GM23338 (cell line): ENCODE measurements around the gene FANCL. TPM values are rescaled to one million over a fixed set of nuclear protein-coding genes. Genes with fewer than 3 reads are reported as not detected.
"Not testable (repeated sequence)": the region's sequence is repeated elsewhere in the genome, so short reads cannot be mapped to it uniquely, and the experiment has no call there.

Source experiments
- ATAC-seq: fragments of 200-7000 bp; cut with Tn5 transposase; 3 replicates; pipeline ENCODE4 v1.9.1; 2020
- DNase-seq: peaks from one replicate; pipeline ENCODE4 v3.0.0-alpha.2; 2015; ENCODE audit warnings: low spot score
- H2AFZ ChIP-seq: fragments of 200-600 bp; sonication (generic); 2 replicates; pipeline ENCODE4 v1.8.0; 2016; ENCODE audit warnings: antibody characterized with exemption, mild to moderate bottlenecking, moderate library complexity
- H3F3A ChIP-seq: fragments of 200-600 bp; sonication (generic); replicated peaks from 2 replicates; pipeline ENCODE4 v1.8.0; 2017; ENCODE audit warnings: antibody characterized with exemption, mixed run types, low read depth
- H3K27ac ChIP-seq: fragments of 200-600 bp; sonication (generic); 2 replicates; pipeline ENCODE4 v1.6.1; 2016; ENCODE audit warnings: low read depth
- H3K27me3 ChIP-seq: fragments of 200-600 bp; sonication (generic); 2 replicates; pipeline ENCODE4 v1.8.0; 2016; ENCODE audit warnings: mild to moderate bottlenecking, mixed run types, moderate library complexity; ENCODE audit not compliant: insufficient read depth
- H3K36me3 ChIP-seq: fragments of 200-600 bp; sonication (generic); 2 replicates; pipeline ENCODE4 v1.8.0; 2016; ENCODE audit warnings: mild to moderate bottlenecking; ENCODE audit not compliant: insufficient read depth
- H3K4me1 ChIP-seq: fragments of 200-600 bp; sonication (generic); 2 replicates; pipeline ENCODE4 v1.8.0; 2016; ENCODE audit warnings: mild to moderate bottlenecking, moderate library complexity; ENCODE audit not compliant: insufficient read depth
- H3K4me2 ChIP-seq: fragments of 200-600 bp; sonication (generic); 2 replicates; pipeline ENCODE4 v1.7.1; 2017; ENCODE audit warnings: mixed run types
- H3K4me3 ChIP-seq: fragments of 200-600 bp; sonication (generic); 2 replicates; pipeline ENCODE4 v1.6.1; 2016; ENCODE audit warnings: mixed run types
- H3K79me2 ChIP-seq: fragments of 200-600 bp; sonication (generic); replicated peaks from 2 replicates; pipeline ENCODE4 v1.8.0; 2017; ENCODE audit warnings: mild to moderate bottlenecking; ENCODE audit not compliant: insufficient read depth
- H3K9me2 ChIP-seq: fragments of 200-600 bp; sonication (generic); 2 replicates; pipeline ENCODE4 v1.8.0; 2017; ENCODE audit not compliant: insufficient read depth
- H4K20me1 ChIP-seq: fragments of 200-600 bp; sonication (generic); replicated peaks from 2 replicates; pipeline ENCODE4 v1.8.0; 2017; ENCODE audit warnings: mild to moderate bottlenecking; ENCODE audit not compliant: insufficient read depth
- H3K27ac Mint-ChIP-seq: 2 replicates; pipeline ENCODE4 v1.8.0; 2020; ENCODE audit warnings: inconsistent platforms, mild to moderate bottlenecking, moderate library complexity, mixed read lengths
- H3K27me3 Mint-ChIP-seq: 3 replicates; pipeline ENCODE4 v1.8.0; 2022; ENCODE audit warnings: low read depth, mild to moderate bottlenecking, moderate library complexity, mixed read lengths, inconsistent platforms; ENCODE audit not compliant: insufficient read depth, poor library complexity
- H3K36me3 Mint-ChIP-seq: 3 replicates; pipeline ENCODE4 v1.8.0; 2021; ENCODE audit warnings: low read depth, mild to moderate bottlenecking, inconsistent platforms, moderate library complexity, mixed read lengths
- H3K4me1 Mint-ChIP-seq: 3 replicates; pipeline ENCODE4 v1.8.0; 2020; ENCODE audit warnings: mild to moderate bottlenecking, inconsistent platforms, mixed read lengths
- H3K4me3 Mint-ChIP-seq: 3 replicates; pipeline ENCODE4 v1.8.0; 2021; ENCODE audit warnings: moderate library complexity, mild to moderate bottlenecking, inconsistent platforms, mixed read lengths
- H3K9me3 Mint-ChIP-seq: 3 replicates; pipeline ENCODE4 v1.8.0; 2020; ENCODE audit warnings: moderate library complexity, mild to moderate bottlenecking, inconsistent platforms, mixed read lengths
- CREB1 ChIP-seq: fragments of 250-450 bp; sonication (Bioruptor Pico); IDR thresholded peaks from 2 replicates; pipeline ENCODE4 v1.5.0; 2020; ENCODE audit warnings: low read depth, mild to moderate bottlenecking, moderate library complexity
- EZH2phosphoT487 ChIP-seq: fragments of 200-600 bp; sonication (generic); IDR thresholded peaks from one replicate; pipeline ENCODE4 v1.8.1; 2018; ENCODE audit warnings: antibody characterized with exemption; ENCODE audit not compliant: unreplicated experiment
- ZNF114 ChIP-seq: fragments of 250-450 bp; sonication (Bioruptor Pico); IDR thresholded peaks from 2 replicates; pipeline ENCODE4 v1.5.0; 2020; ENCODE audit warnings: mild to moderate bottlenecking, moderate library complexity
- polyA plus RNA-seq: library from polyadenylated mRNA; unstranded; fragments of >200 nt; fragmentation: Nextera tagmentation; extraction: Ambion mirVana; gene quantifications from 2 replicates; pipeline ENCODE4 v1.2.1, GENCODE V29; 2016
- total RNA-seq: library from RNA; depleted of rRNA; stranded (reverse); fragments of >200 nt; shearing (Covaris generic); gene quantifications from 2 replicates; pipeline ENCODE4 v1.2.3, GENCODE V29; 2014
- TF ChIP-seq, protein P1 (sequence below), 2 experiments: fragments of 200-600 bp in 1 of 2; sonication (generic) in 1 of 2; conservative IDR thresholded peaks; 2 replicates each; pipeline versions ENCODE4 v1.5.1 to v1.6.1; 2016 to 2017; ENCODE audit warnings: antibody characterized with exemption in 2 of 2, low read depth in 2 of 2, mild to moderate bottlenecking in 2 of 2, moderate library complexity in 1 of 2
- TF ChIP-seq, protein P2 (sequence below): IDR thresholded peaks from 2 replicates; pipeline ENCODE4 v1.6.1; 2016; ENCODE audit warnings: antibody characterized with exemption
- TF ChIP-seq, protein P3 (sequence below): IDR thresholded peaks from one replicate; pipeline ENCODE4 v1.6.1; 2018; ENCODE audit warnings: antibody characterized with exemption; ENCODE audit not compliant: unreplicated experiment

FANCL gene
- total and polyA plus RNA-seq, 2 experiments from 2014 or later: 90.4 to 97.8 TPM

DNA sequence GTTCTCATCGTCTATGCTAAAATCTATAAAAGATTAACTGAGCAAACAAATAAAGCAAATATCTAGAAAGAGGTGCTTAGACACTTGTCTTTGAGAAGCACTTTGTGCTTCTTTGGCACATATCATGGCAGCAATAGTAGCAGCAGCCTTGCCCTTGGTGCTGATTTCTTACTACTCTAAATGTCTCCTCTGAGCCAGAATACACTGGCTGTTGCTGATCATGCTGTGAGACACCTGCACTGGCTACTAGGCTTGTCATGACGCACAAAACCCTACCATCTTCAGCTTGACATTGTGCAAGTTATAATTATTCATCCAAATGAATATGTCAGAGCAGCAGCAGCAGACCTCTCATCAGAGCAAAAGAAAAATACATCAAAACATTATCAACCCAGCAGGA lies 46.7 kb downstream of the FANCL start:
- Histone ChIP-seq H3K36me3 (0 out of 2 replicates have a peak, but pooled peaks cover 2% of the 10 kb centered on the region), H3K4me3 (no peak overlapping the region), H4K20me1 (no peaks in the 10 kb centered on the region), H2AFZ (no peak overlapping the region), H3K27ac (no peak overlapping the region), H3K4me2 (no peak overlapping the region), H3F3A (no peaks in the 10 kb centered on the region), H3K27me3 (no peaks in the 10 kb centered on the region), H3K4me1 (no peaks in the 10 kb centered on the region), H3K79me2 (no peaks in the 10 kb centered on the region), H3K9me2 (no peaks in the 10 kb centered on the region)
- H3K9me3 Mint-ChIP-seq: no peaks in the 10 kb centered on the region
- no peaks in the 10 kb centered on the region for H3K4me1 Mint-ChIP-seq
- H3K27me3 Mint-ChIP-seq: no peaks in the 10 kb centered on the region
- H3K4me3 Mint-ChIP-seq: no peak overlapping the region
- H3K27ac Mint-ChIP-seq: no peak overlapping the region
- peaks cover 16% of the 10 kb centered on the region; the same call in 2 of the 3 replicates for H3K36me3 Mint-ChIP-seq
- DNase-seq (peak; percentile 9), ATAC-seq (peak; percentile 45; the same call in 2 of the 3 replicates)
- TF ChIP-seq, protein P1, sequence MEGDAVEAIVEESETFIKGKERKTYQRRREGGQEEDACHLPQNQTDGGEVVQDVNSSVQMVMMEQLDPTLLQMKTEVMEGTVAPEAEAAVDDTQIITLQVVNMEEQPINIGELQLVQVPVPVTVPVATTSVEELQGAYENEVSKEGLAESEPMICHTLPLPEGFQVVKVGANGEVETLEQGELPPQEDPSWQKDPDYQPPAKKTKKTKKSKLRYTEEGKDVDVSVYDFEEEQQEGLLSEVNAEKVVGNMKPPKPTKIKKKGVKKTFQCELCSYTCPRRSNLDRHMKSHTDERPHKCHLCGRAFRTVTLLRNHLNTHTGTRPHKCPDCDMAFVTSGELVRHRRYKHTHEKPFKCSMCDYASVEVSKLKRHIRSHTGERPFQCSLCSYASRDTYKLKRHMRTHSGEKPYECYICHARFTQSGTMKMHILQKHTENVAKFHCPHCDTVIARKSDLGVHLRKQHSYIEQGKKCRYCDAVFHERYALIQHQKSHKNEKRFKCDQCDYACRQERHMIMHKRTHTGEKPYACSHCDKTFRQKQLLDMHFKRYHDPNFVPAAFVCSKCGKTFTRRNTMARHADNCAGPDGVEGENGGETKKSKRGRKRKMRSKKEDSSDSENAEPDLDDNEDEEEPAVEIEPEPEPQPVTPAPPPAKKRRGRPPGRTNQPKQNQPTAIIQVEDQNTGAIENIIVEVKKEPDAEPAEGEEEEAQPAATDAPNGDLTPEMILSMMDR (conservative IDR thresholded peaks at IDR 0.05; ENCODE audit: low read depth in 2 of 2): no peak
- TF ChIP-seq CREB1 (CRISPR knock-in tag): no peak
- TF ChIP-seq ZNF114 (CRISPR knock-in tag): no peak
- TF ChIP-seq, protein P2, sequence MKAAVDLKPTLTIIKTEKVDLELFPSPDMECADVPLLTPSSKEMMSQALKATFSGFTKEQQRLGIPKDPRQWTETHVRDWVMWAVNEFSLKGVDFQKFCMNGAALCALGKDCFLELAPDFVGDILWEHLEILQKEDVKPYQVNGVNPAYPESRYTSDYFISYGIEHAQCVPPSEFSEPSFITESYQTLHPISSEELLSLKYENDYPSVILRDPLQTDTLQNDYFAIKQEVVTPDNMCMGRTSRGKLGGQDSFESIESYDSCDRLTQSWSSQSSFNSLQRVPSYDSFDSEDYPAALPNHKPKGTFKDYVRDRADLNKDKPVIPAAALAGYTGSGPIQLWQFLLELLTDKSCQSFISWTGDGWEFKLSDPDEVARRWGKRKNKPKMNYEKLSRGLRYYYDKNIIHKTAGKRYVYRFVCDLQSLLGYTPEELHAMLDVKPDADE: no peak
- TF ChIP-seq, protein P3, sequence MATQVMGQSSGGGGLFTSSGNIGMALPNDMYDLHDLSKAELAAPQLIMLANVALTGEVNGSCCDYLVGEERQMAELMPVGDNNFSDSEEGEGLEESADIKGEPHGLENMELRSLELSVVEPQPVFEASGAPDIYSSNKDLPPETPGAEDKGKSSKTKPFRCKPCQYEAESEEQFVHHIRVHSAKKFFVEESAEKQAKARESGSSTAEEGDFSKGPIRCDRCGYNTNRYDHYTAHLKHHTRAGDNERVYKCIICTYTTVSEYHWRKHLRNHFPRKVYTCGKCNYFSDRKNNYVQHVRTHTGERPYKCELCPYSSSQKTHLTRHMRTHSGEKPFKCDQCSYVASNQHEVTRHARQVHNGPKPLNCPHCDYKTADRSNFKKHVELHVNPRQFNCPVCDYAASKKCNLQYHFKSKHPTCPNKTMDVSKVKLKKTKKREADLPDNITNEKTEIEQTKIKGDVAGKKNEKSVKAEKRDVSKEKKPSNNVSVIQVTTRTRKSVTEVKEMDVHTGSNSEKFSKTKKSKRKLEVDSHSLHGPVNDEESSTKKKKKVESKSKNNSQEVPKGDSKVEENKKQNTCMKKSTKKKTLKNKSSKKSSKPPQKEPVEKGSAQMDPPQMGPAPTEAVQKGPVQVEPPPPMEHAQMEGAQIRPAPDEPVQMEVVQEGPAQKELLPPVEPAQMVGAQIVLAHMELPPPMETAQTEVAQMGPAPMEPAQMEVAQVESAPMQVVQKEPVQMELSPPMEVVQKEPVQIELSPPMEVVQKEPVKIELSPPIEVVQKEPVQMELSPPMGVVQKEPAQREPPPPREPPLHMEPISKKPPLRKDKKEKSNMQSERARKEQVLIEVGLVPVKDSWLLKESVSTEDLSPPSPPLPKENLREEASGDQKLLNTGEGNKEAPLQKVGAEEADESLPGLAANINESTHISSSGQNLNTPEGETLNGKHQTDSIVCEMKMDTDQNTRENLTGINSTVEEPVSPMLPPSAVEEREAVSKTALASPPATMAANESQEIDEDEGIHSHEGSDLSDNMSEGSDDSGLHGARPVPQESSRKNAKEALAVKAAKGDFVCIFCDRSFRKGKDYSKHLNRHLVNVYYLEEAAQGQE: no peak
- TF ChIP-seq EZH2phosphoT487: no peak

DNA sequence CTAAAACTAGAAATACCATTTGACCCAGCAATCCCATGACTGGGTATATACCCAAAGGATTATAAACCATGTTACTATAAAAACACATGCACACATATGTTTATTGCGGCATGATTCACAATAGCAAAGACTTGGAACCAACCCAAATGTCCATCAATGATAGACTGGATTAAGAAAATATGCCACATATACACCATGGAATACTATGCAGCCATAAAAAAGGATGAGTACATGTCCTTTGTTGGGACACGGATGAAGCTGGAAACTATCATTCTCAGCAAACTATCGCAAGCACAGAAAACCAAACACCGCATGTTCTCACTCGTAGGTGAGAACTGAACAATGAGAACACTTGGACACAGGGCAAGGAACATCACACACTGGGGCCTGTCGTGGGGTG lies 54.1 kb downstream of the FANCL start:
- not testable (repeated sequence) for H3K27ac Mint-ChIP-seq, H3K4me1 ChIP-seq, H3K4me2 ChIP-seq, H3K27me3 Mint-ChIP-seq, DNase-seq, H3F3A ChIP-seq, H3K9me3 Mint-ChIP-seq, ATAC-seq, H3K79me2 ChIP-seq, H3K27ac ChIP-seq, H3K27me3 ChIP-seq, H3K4me3 ChIP-seq, H3K9me2 ChIP-seq, H3K4me1 Mint-ChIP-seq, H2AFZ ChIP-seq, H4K20me1 ChIP-seq, H3K36me3 ChIP-seq, H3K4me3 Mint-ChIP-seq
- H3K36me3 Mint-ChIP-seq: peaks cover 43% of the 10 kb centered on the region
